NCI-H526 treated with DMSO at 0.1 percent for 48 hours (cell line): ENCODE data around the gene CCNK.

ENCODE experiments used
- DNase-seq: peaks from one replicate; lab custom pipeline; 2025; lab: John Stamatoyannopoulos, UW

The CCNK gene

DNA sequence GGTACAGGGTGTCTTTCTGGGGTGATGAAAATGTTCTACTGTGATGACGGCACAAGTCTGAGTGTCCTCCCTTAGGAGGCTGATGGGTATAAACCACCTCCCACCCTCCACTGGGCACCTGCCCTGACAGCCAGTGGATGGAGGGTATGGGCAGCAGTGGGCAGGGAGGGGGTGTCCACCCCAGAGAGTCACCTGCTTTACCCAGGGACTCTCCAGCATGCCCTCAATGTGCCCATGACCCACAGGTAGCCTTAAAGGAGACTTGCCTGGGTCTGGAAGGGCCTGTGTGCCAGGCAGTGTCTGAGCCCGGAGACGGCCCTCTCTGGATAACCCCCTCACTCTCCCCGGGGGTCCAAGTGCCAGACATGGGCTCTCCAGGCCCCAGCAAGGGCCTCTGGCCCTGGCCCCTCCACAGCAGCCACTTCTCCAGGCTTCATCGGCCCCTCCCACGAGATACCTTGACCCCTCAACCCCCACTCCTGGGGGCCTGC is 38.8 kb downstream of the CCNK start:
- DNase-seq: no peak

DNA sequence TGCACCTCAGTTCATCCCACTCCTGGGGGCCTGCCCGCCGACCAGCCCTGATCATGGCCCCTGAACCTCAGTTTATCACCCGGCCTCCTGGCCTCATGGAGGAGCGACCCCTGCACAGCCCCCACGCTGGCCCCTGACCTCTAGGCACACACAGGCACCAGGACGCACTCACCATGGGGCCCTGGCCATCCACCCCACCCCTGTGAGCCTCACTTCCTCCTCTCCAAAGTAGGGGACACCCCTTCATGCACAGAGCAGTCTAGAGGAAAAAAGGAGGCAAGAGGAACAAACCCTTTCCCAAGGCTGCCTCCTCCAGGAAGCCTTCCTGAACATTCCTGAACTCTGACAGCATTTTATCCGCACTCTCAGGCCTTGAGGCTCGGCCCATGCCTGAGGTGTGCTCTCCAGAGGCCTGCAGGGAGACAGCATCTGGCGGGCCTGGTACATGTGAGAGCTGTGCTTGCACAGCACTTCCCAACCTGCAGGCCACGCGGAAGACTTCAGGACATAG is 39.4 kb downstream of the CCNK start:
- DNase-seq: no peak

- DNase-seq: no peak
These were observed 40.2 kb downstream of the CCNK start for GRCh38 chr14:99521176-99522024.

DNA sequence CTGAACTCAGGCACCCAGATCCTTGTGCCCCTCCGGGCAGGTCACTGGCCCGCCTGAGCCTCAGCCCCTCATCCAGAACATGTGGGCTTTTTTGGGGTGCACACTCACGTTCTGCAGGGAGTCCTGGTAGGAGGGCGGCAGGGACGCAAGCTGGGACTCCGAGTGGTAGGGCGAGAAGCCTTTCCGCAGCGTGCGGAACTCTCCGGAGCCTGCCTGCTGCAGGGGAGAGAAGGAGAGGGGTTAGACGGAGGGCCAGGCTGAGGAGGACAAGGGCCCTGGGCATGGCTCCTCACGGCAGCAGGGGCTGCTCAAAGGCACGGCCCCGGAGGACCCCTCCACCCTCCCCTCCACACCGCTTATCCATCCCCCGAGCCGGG is 40.8 kb downstream of the CCNK start:
- no peak for DNase-seq

GRCh38 chr14:99522457-99522891 is 41.3 kb downstream of the CCNK start:
- no peak for DNase-seq

- DNase-seq: no peak
These were observed 41.9 kb downstream of the CCNK start for GRCh38 chr14:99522934-99523703.

GRCh38 chr14:99523704-99524055 is 42.5 kb downstream of the CCNK start:
- DNase-seq: no peak

- DNase-seq: peak; percentile 67
These were observed 43.0 kb downstream of the CCNK start for GRCh38 chr14:99524091-99524661.

- DNase-seq: no peak
These were observed 43.8 kb downstream of the CCNK start for GRCh38 chr14:99524804-99525698.

DNA sequence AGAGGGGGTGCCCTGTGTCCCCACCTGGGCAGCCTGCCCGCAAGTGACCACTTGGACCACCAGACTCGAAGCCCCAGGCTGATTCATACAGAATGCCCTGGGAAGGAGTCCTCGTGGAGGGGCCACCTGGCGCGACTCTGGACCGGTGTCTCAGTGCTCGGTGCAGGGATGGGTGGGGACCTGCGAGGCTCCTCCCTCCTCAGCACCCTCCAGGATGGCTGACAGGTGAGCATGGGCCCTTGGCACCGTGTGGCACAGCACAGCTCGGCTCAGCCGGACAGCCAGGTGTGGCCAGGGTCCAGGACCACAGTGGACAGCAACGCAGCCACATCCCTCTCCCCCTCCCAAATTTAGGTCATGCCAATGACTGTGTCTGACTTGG is 44.5 kb downstream of the CCNK start:
- no peak for DNase-seq

DNA sequence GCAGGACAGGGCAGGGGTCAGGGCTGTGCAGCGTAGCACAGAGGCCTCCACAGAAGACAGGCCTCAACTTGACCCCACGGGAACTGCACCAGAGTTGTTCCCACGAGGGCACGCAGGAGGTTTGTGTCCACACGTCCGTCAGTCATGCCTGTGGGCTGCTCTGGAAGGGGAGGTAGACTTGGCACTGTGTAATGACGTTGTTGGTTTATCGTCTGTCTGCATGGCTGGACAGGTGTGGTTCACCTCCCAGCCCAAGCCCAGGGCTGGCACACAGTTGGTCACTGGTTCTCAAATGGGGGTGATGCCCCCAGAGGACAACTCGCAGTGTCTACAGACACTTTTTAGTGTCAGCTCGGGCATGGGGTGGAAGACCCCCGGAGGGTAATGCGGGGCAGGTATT is 45.8 kb downstream of the CCNK start:
- no peak for DNase-seq

GRCh38 chr14:99527427-99528076 is 46.3 kb downstream of the CCNK start:
- DNase-seq: no peak

DNA sequence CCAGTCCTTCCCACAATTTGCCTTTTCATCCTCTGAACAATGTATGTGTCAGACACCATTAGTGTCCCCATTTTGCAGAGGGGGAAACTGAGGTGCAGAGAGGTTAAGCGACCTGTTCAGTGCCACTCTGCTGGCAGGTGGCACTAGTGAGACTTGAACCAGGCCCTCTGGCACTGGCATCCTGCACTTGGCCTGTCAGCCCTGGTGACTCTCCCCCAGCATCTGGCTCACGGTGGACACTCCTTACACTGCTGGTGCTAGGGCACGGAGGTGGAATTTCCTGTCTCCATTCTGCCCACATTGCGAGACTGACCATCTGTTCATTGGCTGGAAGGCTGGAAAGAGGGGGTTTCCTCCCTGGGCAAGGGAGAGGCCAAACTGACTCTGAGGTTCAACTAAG is 48.7 kb downstream of the CCNK start:
- no peak for DNase-seq

DNA sequence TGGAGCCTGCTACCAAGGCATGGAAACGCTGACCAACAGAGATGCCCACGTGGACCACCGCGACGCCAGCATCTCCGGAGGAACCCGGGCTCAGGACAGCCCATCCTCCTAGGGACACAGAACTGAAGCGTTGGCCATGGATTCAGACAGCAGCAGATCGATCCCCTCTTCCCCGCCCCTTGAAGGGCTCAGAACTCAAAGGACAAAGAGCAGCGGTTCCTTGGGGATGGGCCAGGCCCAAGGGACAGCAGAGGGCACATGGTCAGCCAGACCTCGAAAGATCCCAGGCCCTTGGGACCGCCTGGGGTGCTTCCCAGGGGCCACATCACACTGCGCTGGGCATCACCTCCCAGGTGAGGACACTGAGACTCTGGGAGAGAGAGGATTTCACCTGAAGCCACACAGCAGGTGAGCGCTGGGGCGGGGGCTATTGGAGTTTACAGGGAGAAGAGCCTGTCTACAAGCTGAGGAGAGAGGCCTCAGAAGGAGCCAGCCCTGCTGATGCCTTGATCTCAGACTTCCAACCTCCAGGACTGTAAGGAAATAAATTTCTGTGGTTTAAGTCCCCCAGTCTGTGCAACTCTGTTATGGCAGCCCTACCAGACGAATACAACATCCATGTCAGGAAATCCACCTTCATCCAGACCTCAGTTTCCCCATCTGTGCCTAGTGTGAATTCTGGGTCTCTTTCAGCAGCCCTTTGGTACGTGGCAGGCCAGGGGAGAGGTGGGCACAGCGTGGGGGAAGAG is 49.4 kb downstream of the CCNK start:
- DNase-seq: no peak

- no peak for DNase-seq
These were observed 50.3 kb downstream of the CCNK start for GRCh38 chr14:99531251-99532096.

GRCh38 chr14:99532310-99532709 is 51.1 kb downstream of the CCNK start:
- DNase-seq: no peak

- DNase-seq: no peak
These were observed 53.1 kb downstream of the CCNK start for GRCh38 chr14:99534333-99534732.

DNA sequence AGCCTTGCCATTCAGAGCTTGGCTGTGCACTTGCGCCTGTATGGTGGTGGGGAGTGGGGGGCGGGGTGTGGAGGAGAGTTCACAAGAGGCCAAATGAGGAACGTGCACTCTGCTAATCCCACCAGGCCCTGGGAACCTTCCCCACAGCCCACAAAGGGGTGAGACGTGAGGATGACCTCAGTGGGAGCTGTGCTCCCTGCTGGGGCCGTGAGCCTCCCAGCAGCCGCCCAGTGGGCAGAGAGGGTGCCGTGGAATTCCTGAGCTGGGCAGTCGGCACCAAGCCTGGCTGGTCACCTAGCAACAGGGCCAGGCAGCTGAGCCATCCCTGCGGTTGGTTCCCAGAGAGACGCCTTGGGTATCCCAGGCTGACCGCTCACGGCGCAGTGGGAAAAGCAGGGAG is 53.7 kb downstream of the CCNK start:
- DNase-seq: no peak

DNA sequence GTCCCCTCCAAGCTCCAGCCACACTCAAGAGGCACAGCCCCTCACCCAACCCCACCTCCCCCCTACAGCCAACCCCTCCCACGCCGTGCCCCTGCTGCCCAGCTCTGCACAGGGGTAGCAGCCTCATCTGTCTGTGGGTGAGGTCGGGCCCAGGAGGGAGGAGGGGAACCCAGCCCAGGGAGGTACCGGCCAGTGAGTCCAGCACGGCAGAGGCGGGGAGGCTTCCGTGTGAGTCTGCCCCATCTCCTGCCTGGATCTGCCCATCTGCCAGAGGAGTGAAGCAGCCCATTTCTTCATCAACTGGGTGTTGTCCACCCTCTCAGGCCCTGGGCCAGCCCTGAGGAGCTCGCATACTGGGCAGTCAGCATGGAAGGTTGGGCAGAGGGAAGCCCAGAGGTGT is 54.2 kb downstream of the CCNK start:
- no peak for DNase-seq
